Non-pigmented ciliary epithelial cell (primary cell): ENCODE data around the gene UNC119B.

Experiments
- DNase-seq: peaks from one replicate; pipeline ENCODE4 v3.0.0-alpha.2; 2010; ENCODE audit warnings: low read depth

Gene UNC119B

GRCh38 chr12:120767071-120768024, 57.1 kb downstream of the UNC119B start:
- DNase-seq = no peak

GRCh38 chr12:120771097-120771496, 60.8 kb downstream of the UNC119B start:
- DNase-seq = no peak
